RWPE2 (cell line): Measurements from ENCODE around the gene CHST13.

Source experiments
- ATAC-seq: fragments of 200-7000 bp; cut with Tn5 transposase; 3 replicates; pipeline ENCODE4 v1.9.1; 2021; ENCODE audit warnings: low read depth
- DNase-seq: peaks from one replicate; pipeline ENCODE4 v3.0.0-alpha.2; 2020; ENCODE audit warnings: low spot score
- H3K27ac ChIP-seq: fragments of 450-650 bp; 2 replicates; pipeline ENCODE4 v1.5.1; 2017; ENCODE audit warnings: mild to moderate bottlenecking; ENCODE audit not compliant: poor library complexity, severe bottlenecking
- H3K27me3 ChIP-seq: fragments of 250-450 bp; sonication (Bioruptor Pico); 2 replicates; pipeline ENCODE4 v1.5.1; 2021; ENCODE audit warnings: mild to moderate bottlenecking, moderate library complexity; ENCODE audit not compliant: insufficient read depth, poor library complexity, severe bottlenecking
- H3K36me3 ChIP-seq: fragments of 250-450 bp; sonication (Bioruptor Pico); 2 replicates; pipeline ENCODE4 v1.5.1; 2020; ENCODE audit warnings: low read depth, mild to moderate bottlenecking, moderate library complexity
- H3K4me1 ChIP-seq: fragments of 250-450 bp; sonication (Bioruptor Pico); 2 replicates; pipeline ENCODE4 v1.5.1; 2021; ENCODE audit warnings: mild to moderate bottlenecking, moderate library complexity; ENCODE audit not compliant: insufficient read depth, poor library complexity, severe bottlenecking
- H3K4me3 ChIP-seq: fragments of 250-450 bp; sonication (Bioruptor Pico); 2 replicates; pipeline ENCODE4 v1.5.1; 2021; ENCODE audit warnings: mild to moderate bottlenecking, moderate library complexity; ENCODE audit not compliant: severe bottlenecking
- H3K9me3 ChIP-seq: fragments of 250-450 bp; sonication (Bioruptor Pico); 2 replicates; pipeline ENCODE4 v1.5.1; 2021; ENCODE audit warnings: mild to moderate bottlenecking, moderate library complexity; ENCODE audit not compliant: severe bottlenecking
- TF ChIP-seq, protein P1 (sequence below): fragments of 450-650 bp; IDR thresholded peaks from one replicate; pipeline ENCODE4 v1.5.1; 2017; ENCODE audit warnings: mild to moderate bottlenecking, moderate library complexity; ENCODE audit not compliant: poor library complexity, severe bottlenecking

CHST13 gene

DNA sequence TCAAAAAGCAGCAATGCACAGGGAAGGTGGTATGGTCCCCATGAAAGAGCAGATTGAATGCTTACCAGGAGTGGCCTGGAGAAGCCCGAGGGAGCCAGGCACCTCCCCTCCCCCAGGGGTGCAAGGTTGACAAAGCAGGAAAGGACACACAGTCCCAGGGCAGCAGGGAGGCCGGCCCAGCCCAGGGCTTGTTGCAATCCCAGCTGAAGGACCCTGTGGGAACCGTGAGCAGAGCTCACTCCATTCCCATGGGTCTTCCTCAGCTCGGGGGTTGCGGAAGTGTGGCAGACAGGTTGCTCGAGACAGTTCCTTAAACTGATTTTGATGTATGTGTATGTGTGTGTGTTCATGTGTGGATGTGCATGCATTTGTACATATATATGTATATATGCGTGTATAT, 22.2 kb upstream of the CHST13 start:
- Histone ChIP-seq H3K36me3 (no peaks in the 10 kb centered on the region), H3K4me1 (no peaks in the 10 kb centered on the region), H3K27ac (no peak overlapping the region), H3K27me3 (no peaks in the 10 kb centered on the region), H3K4me3 (no peak overlapping the region), H3K9me3 (no peaks in the 10 kb centered on the region)
- TF ChIP-seq, protein P1, sequence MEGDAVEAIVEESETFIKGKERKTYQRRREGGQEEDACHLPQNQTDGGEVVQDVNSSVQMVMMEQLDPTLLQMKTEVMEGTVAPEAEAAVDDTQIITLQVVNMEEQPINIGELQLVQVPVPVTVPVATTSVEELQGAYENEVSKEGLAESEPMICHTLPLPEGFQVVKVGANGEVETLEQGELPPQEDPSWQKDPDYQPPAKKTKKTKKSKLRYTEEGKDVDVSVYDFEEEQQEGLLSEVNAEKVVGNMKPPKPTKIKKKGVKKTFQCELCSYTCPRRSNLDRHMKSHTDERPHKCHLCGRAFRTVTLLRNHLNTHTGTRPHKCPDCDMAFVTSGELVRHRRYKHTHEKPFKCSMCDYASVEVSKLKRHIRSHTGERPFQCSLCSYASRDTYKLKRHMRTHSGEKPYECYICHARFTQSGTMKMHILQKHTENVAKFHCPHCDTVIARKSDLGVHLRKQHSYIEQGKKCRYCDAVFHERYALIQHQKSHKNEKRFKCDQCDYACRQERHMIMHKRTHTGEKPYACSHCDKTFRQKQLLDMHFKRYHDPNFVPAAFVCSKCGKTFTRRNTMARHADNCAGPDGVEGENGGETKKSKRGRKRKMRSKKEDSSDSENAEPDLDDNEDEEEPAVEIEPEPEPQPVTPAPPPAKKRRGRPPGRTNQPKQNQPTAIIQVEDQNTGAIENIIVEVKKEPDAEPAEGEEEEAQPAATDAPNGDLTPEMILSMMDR, result no peak
- DNase-seq (no peak), ATAC-seq (no peak)

DNA sequence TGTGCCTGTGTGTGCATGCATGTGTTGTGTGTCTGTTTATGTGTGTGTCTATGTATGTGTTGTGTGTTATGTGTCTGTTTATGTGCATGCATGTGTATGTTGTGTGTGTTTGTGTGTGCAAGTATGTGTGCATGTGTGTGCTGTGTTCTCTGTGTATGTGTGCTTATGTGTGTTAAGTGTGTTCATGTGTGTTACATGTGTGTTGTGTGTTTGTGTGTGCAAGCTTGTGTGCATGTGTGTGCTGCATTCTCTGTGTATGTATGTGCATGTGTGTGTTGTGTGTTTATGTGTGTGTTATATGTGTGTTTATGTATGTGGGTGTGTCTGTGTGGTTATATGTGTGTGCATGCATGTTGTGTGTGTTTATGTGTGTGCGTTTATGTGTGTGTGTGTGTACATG, 21.3 kb upstream of the CHST13 start:
- Histone ChIP-seq H3K4me1 (no peaks in the 10 kb centered on the region), H3K27me3 (no peaks in the 10 kb centered on the region), H3K4me3 (no peak overlapping the region), H3K27ac (no peak overlapping the region), H3K9me3 (no peaks in the 10 kb centered on the region), H3K36me3 (no peaks in the 10 kb centered on the region)
- DNase-seq (no peak), ATAC-seq (no peak)
- TF ChIP-seq, protein P1, result no peak

DNA sequence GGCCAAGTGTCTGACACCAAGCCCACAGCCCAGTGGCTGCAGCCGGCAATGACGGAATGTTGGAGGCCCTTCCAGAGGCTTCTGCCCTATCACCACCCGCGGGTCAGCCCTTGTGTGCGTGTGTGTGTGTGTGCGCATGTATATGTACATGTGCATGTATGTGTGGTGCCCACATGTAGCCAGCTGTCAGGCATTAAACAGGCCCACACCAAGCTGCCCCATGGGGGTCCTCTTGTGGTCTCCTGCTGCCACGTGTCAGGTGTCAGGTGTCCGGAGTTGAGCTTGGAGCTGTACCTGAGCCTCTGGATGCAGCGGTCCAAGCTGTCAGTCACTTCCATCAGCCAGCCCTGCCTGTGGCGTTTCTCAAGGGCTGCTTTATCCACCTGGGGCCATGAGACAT, 20.3 kb upstream of the CHST13 start:
- Histone ChIP-seq H3K36me3 (no peaks in the 10 kb centered on the region), H3K27me3 (no peaks in the 10 kb centered on the region), H3K4me3 (no peak overlapping the region), H3K9me3 (no peaks in the 10 kb centered on the region), H3K4me1 (peaks cover 4% of the 10 kb centered on the region), H3K27ac (no peak overlapping the region)
- TF ChIP-seq, protein P1, result no peak
- DNase-seq (no peak), ATAC-seq (no peak)

DNA sequence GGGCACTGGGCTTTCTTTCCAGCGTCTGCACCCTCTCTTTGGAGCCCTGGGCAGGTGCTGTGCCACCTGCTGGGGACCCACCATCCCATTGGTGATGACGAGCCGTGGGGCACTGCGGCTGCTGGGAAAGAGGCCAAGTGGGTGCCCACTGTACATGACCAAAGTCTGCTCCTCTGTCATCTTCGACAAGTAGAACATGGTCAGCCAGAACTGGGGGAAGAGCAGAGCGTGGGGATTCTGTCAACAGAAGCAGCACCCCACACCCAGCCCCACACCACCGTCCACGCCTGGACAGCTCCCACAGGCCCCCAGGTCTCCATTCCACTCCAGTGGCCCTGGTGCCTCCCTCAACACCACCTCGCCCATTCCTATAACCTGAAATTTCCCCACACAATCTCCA, 16.1 kb upstream of the CHST13 start:
- H3K4me1 ChIP-seq, result peaks cover 6% of the 10 kb centered on the region
- no peaks in the 10 kb centered on the region for H3K9me3 ChIP-seq
- no peaks in the 10 kb centered on the region for H3K36me3 ChIP-seq
- ATAC-seq, result no peak
- DNase-seq, result no peak
- no peaks in the 10 kb centered on the region for H3K27me3 ChIP-seq
- H3K4me3 ChIP-seq, result no peak overlapping the region
- TF ChIP-seq, protein P1, result no peak
- no peak overlapping the region for H3K27ac ChIP-seq

GRCh38 chr3:126508564-126508964, 15.4 kb upstream of the CHST13 start:
- Histone ChIP-seq H3K27me3 (no peaks in the 10 kb centered on the region), H3K36me3 (no peaks in the 10 kb centered on the region), H3K27ac (no peak overlapping the region), H3K9me3 (no peaks in the 10 kb centered on the region), H3K4me3 (no peak overlapping the region), H3K4me1 (peaks cover 6% of the 10 kb centered on the region)
- TF ChIP-seq, protein P1, result no peak
- ATAC-seq (peak; percentile 92), DNase-seq (no peak)
